Effector CD4-positive, alpha-beta T cell (primary cell): ENCODE measurements around the gene DDR1.
"Not testable (repeated sequence)": the region's sequence is repeated elsewhere in the genome, so short reads cannot be mapped to it uniquely, and the experiment has no call there.

ENCODE experiments used
- DNase-seq: peaks from one replicate; pipeline ENCODE4 v3.0.0-alpha.2; 2020
- total RNA-seq: gene quantifications from one replicate; lab custom pipeline; 2026; lab: John Stamatoyannopoulos, UW

DDR1 gene
- total RNA-seq = 11.4 reads per million, percentile 34 among the genes with 10 or more reads in this experiment

- peak; percentile 28 for DNase-seq
Observed at GRCh38 chr6:30883685-30884520, at the start of gene DDR1. DDR1 (plus strand) TSS chr6:30884519; CDS start chr6:30888730, 4,211 bp downstream.

- DNase-seq = no peak
Observed at GRCh38 chr6:30834646-30835045, 49.7 kb upstream of the DDR1 start.

DNA sequence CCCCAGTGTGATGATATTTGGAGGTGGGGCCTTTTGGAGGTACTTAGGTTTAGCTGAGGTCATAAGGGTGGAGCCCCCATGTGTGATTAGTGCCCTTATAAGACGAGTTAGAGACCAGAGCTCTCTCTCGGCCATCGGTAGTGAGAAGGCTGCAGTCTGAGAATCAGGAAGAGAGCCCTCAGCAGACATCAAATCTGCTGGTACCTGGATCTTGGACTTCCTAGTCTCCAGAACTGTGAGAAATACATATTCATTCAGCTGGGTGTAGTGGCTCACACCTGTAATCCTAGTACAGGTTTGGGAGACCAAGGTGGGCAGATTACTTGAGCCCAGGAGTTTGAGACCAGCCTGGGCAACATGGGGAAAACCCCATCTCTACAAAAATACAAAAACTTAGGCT lies 48.7 kb upstream of the DDR1 start:
- DNase-seq = no peak

- DNase-seq = no peak
Observed at GRCh38 chr6:30836431-30836866, 47.9 kb upstream of the DDR1 start.

- DNase-seq = no peak
Observed at GRCh38 chr6:30836957-30837356, 47.4 kb upstream of the DDR1 start.

DNA sequence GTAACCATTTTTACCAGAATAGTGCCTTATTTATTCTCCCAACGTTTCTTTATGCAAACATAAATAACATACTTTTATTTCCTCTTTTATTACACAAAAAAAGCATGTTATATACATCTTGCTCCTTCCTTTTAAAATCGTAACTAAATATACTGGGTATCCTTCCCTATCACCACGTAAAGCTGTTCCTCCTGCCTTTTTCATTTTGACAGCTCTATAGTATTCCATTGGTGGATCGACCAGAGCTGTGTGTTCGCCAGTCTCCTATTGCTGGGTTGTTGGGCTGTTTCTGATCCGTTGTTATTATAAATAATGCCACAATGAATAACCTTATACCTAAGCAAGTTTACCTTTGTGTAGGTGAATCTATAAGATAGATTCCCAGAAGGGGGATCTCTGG lies 46.9 kb upstream of the DDR1 start:
- no peak for DNase-seq

DNA sequence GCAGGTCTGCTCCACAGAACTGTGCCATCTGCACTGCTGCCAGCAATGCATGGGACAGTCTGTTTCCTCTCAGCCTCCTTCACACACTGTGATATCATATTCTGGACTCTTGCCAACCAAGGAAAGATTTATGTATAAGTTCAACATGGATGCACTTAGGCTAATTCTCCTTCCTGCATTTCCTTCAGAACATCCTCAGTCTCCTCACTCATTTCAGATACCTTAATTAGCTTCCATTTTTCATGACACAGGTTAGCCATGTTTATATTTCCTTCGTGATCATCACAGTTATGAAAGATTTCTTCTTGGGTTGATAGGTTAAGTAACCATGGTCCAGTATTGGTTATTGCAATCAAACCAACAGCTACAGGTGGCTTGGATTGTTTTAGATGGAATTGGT lies 46.4 kb upstream of the DDR1 start:
- DNase-seq = no peak

DNA sequence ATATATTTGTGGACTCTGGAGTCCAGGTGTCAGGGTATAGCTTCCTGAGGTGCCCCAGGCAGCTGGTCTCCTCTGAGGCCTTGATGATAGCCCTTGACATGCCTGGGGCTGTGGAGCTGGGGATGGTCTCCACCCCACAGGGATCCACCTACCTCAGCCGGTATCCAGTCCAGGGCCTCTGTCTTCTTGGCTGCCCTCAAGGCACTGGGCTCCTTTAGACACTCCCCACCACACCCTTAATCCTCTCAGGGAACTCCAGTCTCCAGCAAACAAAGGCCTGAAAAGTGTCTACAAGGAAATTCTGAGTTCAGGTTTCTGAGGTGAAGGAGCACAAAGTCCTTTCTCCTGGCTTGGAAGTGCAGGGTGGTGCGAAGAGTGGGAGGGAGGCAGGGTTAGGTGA lies 44.6 kb upstream of the DDR1 start:
- DNase-seq = no peak

DNA sequence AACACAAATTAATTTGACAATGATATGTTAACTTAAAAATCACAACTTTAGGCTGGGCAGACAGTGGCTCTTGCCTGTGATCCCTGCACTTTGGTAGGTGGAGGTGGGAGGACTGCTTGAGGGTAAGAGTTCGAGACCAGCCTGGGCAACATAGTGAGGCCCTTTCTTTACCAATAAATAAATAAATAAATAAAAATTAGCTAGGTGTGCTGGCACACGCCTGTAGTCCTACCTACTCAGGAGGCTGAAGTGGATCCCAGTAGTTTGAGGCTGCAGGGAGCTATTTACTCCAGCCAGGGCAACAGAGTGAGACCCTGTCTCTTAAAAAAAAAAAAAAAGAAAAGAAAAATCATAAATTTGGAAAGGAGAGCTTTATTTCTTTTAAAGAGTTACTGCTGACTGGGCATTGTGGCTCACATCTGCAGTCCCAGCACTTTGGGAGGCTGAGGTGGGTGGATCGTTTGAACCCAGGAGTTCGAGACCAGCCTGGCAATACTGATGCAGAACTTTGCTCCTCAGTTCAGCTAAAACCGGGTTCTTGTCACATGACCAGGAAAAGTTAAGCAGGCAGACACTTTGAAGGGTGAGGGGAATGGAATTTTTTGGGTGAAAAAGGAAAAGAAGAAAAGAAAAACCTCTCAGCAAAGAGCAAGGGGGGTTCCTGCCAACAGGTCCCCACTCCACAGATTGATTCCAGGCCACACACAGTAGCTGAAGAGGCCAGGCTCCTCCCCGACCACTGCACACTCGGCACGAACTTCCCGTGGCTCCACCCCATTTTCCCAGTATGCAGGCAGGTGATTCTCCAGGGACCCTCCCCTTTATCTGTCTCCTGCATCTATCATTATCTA lies 44.0 kb upstream of the DDR1 start:
- DNase-seq = no peak

DNA sequence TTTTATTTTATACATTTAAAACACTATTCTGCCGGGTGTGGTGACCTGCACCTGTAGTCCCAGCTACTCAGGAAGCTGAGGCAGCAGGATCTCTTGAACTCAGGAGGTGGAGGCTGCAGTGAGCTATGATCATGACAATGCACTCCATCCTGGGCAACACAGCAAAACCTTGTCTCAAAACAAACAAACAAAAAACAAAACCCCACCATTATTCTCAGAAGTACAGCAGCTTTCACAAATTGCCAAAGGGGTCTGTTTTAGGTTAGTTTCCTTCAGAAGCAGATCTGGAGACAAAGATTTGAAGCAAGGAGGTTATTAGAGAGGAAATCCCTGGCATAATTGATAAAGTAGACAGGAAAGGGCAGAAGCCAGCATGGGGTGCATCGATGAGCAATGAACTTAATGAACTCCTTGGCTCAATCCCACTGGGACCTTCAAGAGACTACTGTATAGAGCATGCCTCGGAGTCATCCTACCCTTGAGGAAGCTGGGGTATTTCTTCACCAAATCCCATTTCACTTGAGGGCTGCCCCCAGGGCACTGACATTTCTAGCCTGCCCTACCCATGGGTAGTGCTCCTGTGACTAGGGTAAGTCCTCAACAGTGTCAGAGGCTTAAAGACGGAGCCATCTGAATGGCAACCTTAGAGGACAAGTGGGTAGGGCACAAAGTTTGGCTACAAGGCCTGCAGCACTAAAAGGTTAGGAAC lies 43.2 kb upstream of the DDR1 start:
- DNase-seq = no peak

DNA sequence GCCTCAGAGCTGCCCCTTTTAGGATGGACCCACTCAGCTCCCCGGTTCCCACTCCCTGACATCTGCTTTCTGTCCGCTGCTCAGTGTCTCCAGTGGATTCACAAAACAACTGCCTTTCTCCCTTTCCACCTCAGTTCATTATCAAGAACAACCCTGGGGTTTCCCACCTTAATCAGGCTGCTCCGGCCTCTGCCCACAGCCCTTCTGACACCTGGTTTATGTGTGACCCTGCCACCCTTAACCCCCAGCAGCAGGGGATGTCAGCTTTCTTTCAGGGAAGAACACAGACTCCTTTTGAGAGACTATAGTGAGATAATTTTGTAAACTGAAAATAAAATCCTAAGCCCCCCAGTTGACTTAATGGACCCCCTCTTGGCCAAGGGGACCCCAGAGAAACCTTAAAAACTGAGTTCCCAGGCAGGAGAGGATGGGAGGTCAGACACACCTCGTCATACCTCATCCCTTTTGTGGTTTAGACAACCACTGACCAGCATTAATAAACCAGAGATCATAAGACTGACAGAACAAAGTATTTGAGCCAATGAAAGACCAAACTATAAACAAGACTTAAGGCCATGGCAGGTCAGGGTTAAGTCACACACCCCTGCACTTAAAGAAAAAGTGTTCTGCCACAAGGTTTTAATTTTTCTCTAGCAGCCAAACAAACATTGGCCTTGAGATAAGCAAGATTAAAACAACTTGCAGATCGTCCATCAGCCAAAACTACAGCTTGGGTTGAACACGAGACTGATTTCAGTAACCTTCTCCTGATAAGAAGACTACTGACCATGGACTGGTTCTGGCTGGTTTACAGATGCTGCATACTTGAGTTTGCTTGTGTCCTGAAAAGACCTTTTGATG lies 42.4 kb upstream of the DDR1 start:
- DNase-seq = no peak

DNA sequence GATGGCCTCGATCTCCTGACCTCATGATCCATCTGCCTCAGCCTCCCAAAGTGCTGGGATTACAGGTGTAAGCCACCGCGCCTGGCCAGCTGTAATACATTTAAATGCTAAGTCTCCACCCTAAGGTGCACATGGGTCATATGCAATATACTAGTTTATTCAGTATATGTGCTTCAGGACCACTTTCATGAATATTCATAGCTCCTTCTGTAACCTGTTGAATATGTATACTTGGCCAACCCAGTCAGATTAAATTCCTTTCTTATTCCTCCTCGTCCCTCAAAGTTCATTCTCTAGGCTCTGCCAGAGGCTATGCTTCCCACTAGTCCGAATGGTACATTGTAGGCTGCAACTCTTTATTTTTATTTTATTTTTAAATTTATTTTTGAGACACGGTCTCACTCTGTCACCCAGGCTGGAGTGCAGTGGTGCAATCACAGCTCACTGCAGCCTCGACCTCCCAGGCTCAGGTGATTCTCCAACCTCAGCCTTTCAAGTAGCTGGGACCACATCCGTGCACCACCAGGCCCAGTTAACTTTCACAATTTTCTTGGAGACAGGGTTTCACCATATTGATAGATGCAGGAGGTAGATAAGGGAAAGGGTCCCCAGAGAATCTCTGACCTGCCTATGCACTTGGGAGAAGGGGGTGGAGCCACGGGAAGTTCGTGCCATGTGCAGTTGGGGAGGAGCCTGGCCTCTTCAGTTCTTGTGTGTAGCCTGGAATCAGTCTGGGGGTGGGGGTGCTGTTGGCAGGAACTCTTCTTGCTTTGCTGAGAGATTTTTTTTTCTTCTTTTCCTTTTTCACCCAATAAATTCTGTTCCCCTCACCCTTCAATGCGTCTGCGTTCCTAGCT lies 41.3 kb upstream of the DDR1 start:
- DNase-seq = no peak

DNA sequence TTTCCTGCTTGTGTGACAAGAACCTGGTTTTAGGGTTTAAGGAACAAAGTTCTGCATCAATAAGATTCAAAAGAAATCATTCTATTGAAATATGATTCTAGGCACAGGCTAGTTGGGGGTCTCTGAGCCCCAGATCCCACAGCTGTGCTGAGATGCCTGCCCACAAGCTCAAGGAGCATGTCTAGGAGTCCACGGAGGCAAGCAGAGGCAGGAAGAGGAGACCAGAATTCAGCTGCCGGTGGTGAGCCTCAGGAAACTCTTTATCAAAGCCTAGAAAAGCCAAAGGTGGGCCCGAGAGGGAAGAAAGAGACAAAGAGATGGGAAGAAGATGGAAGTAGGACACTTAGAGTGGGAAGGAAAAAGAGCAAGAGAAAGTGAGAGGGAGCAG lies 40.7 kb upstream of the DDR1 start:
- DNase-seq = no peak

DNA sequence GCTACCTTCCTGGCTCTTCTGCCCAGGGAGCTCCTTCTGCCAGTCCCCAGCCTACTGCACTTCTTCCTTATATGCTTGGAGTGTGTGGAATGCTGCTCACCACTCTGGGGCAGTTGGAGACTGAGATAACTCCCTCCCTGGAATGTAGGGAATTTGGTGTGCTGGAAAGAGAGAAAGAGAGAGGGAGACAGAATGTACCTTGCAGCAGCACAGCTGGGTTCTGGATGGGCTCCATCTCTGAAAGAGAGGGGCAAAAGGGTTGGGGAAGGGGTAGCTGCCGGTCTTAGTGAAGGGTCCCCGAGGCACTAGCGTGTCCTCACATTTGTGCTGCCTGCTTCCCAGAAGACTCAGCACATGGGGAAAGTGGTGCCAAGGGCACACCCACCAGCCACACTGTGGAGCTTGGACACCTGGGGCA lies 40.2 kb upstream of the DDR1 start:
- DNase-seq = no peak

DNA sequence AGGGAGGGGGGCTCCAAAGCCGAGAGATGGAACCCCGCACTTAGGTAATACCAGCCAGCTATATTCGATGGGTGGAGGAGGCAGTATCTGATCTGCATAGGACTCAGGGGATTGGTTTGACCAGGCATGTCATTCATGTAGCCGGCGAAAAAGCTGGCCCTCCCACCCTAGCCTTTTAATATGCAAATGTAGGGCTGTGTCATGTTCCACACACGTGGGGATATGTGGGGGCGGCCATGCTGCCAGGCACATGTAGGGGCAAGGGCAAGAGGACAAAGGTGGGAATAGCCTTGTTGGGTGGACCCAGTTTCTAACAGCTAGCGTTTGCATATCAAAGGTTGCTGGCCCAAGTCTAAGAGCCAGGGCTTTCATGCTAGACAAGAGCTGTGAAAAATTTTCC lies 39.1 kb upstream of the DDR1 start:
- DNase-seq = no peak

- no peak for DNase-seq
Observed at GRCh38 chr6:30847421-30847970, 36.8 kb upstream of the DDR1 start.

GRCh38 chr6:30847971-30848436 lies 36.3 kb upstream of the DDR1 start:
- no peak for DNase-seq

- DNase-seq = no peak
Observed at GRCh38 chr6:30849903-30850651, 34.2 kb upstream of the DDR1 start.

- DNase-seq = not testable (repeated sequence)
Observed at GRCh38 chr6:30852459-30852858, 31.9 kb upstream of the DDR1 start.
